ENCODE results near the gene MPDZ. TPM values are rescaled to one million over a fixed set of nuclear protein-coding genes. Genes with fewer than 3 reads are reported as not detected.

Gene MPDZ
- total RNA-seq, 1 donor = 66.6 TPM

- DNase-seq (ENCODE audit: insufficient read length, low spot score, missing footprints) = no peak
- no peak overlapping the region for H3K4me2 ChIP-seq (ENCODE audit: insufficient read depth, low read length)
Observed at GRCh38 chr9:13082796-13083195, 196.7 kb downstream of the MPDZ start.

GRCh38 chr9:13078164-13078563 is 201.3 kb downstream of the MPDZ start:
- no peak for DNase-seq (ENCODE audit: insufficient read length, low spot score, missing footprints)

More at GRCh38 chr9:13082796-13083195, 196.7 kb downstream of the MPDZ start:
- Histone ChIP-seq H3K27ac (ENCODE audit: low read depth, low read length) (no peak overlapping the region), H3K27me3 (ENCODE audit: insufficient read depth, low read length) (no peaks in the 10 kb centered on the region), H3K4me3 (ENCODE audit: insufficient read depth, low read length) (no peak overlapping the region), H3K9me3 (ENCODE audit: low read depth, low read length) (no peaks in the 10 kb centered on the region), H2AFZ (ENCODE audit: low read length) (no peak overlapping the region), H3K36me3 (ENCODE audit: insufficient read depth, low read length) (no peaks in the 10 kb centered on the region), H4K20me1 (ENCODE audit: insufficient read depth, low read length) (no peaks in the 10 kb centered on the region), H3K4me1 (ENCODE audit: insufficient read depth, low read length) (no peaks in the 10 kb centered on the region), H3K79me2 (ENCODE audit: insufficient read depth, low read length) (no peaks in the 10 kb centered on the region)
- no peak for TF ChIP-seq CTCF (IDR thresholded peaks at IDR 0.05; ENCODE audit: extremely low read depth, low read depth, low read length)

GRCh38 chr9:13076616-13077015 is 202.9 kb downstream of the MPDZ start:
- Histone ChIP-seq H2AFZ (ENCODE audit: low read length) (no peak overlapping the region), H3K4me2 (ENCODE audit: insufficient read depth, low read length) (no peak overlapping the region), H3K4me1 (ENCODE audit: insufficient read depth, low read length) (no peaks in the 10 kb centered on the region), H4K20me1 (ENCODE audit: insufficient read depth, low read length) (no peaks in the 10 kb centered on the region), H3K36me3 (ENCODE audit: insufficient read depth, low read length) (no peaks in the 10 kb centered on the region), H3K79me2 (ENCODE audit: insufficient read depth, low read length) (no peaks in the 10 kb centered on the region), H3K27me3 (ENCODE audit: insufficient read depth, low read length) (no peaks in the 10 kb centered on the region), H3K9me3 (ENCODE audit: low read depth, low read length) (no peaks in the 10 kb centered on the region), H3K4me3 (ENCODE audit: insufficient read depth, low read length) (no peak overlapping the region), H3K27ac (ENCODE audit: low read depth, low read length) (no peak overlapping the region)
- DNase-seq (ENCODE audit: insufficient read length, low spot score, missing footprints) = no peak
- no peak for TF ChIP-seq CTCF (IDR thresholded peaks at IDR 0.05; ENCODE audit: extremely low read depth, low read depth, low read length)

More at GRCh38 chr9:13078164-13078563, 201.3 kb downstream of the MPDZ start:
- no peaks in the 10 kb centered on the region for H4K20me1 ChIP-seq (ENCODE audit: insufficient read depth, low read length)
- no peak overlapping the region for H3K27ac ChIP-seq (ENCODE audit: low read depth, low read length)
- H3K4me2 ChIP-seq (ENCODE audit: insufficient read depth, low read length) = no peak overlapping the region
- no peak for TF ChIP-seq CTCF (IDR thresholded peaks at IDR 0.05; ENCODE audit: extremely low read depth, low read depth, low read length)
- no peaks in the 10 kb centered on the region for H3K9me3 ChIP-seq (ENCODE audit: low read depth, low read length)
- H3K36me3 ChIP-seq (ENCODE audit: insufficient read depth, low read length) = no peaks in the 10 kb centered on the region
- no peak overlapping the region for H3K4me3 ChIP-seq (ENCODE audit: insufficient read depth, low read length)
- no peak overlapping the region for H2AFZ ChIP-seq (ENCODE audit: low read length)
- H3K4me1 ChIP-seq (ENCODE audit: insufficient read depth, low read length) = no peaks in the 10 kb centered on the region
- no peaks in the 10 kb centered on the region for H3K79me2 ChIP-seq (ENCODE audit: insufficient read depth, low read length)
- no peaks in the 10 kb centered on the region for H3K27me3 ChIP-seq (ENCODE audit: insufficient read depth, low read length)

GRCh38 chr9:13071921-13072320 is 207.6 kb downstream of the MPDZ start:
- no peak overlapping the region for H2AFZ ChIP-seq (ENCODE audit: low read length)
- TF ChIP-seq CTCF (IDR thresholded peaks at IDR 0.05; ENCODE audit: extremely low read depth, low read depth, low read length) = no peak
- no peaks in the 10 kb centered on the region for H3K4me1 ChIP-seq (ENCODE audit: insufficient read depth, low read length)
- DNase-seq (ENCODE audit: insufficient read length, low spot score, missing footprints) = no peak
- H3K79me2 ChIP-seq (ENCODE audit: insufficient read depth, low read length) = no peaks in the 10 kb centered on the region
- no peaks in the 10 kb centered on the region for H3K9me3 ChIP-seq (ENCODE audit: low read depth, low read length)
- H3K4me2 ChIP-seq (ENCODE audit: insufficient read depth, low read length) = no peak overlapping the region
- H4K20me1 ChIP-seq (ENCODE audit: insufficient read depth, low read length) = no peaks in the 10 kb centered on the region
- no peaks in the 10 kb centered on the region for H3K36me3 ChIP-seq (ENCODE audit: insufficient read depth, low read length)
- H3K4me3 ChIP-seq (ENCODE audit: insufficient read depth, low read length) = no peak overlapping the region
- no peak overlapping the region for H3K27ac ChIP-seq (ENCODE audit: low read depth, low read length)
- H3K27me3 ChIP-seq (ENCODE audit: insufficient read depth, low read length) = no peaks in the 10 kb centered on the region
